ENCODE data around the gene SYTL2. TPM values are rescaled to one million over a fixed set of nuclear protein-coding genes. Genes with fewer than 3 reads are reported as not detected.
"Not testable (repeated sequence)": the region's sequence is repeated elsewhere in the genome, so short reads cannot be mapped to it uniquely, and the experiment has no call there.

SYTL2 gene
- polyA plus RNA-seq, 1 of the 3 experiments (the other 2 are of a cell fraction) = 36.0 TPM

GRCh38 chr11:85854557-85855340 is 43.8 kb upstream of the SYTL2 start (continued):
- no peak for TF ChIP-seq GABPA (IDR thresholded peaks at IDR 0.05; ENCODE audit: low read depth)
- no peak for TF ChIP-seq TEAD4 (IDR thresholded peaks at IDR 0.05; ENCODE audit: borderline replicate concordance, insufficient read depth)
- TF ChIP-seq JUND (IDR thresholded peaks at IDR 0.05) = no peak

- DNase-seq = no peak
- WGBS (ENCODE audit: low lambda C conversion rate) = 69% methylated on average over 7 of the region's 7 CpGs
- ChIA-PET CTCF (interaction anchor here (0.9 to 2.2 kb wide), 48 partner anchors 8 to 962 kb away, joined by 3 to 37 read pairs (median 5); partner anchors contain the start of gene EED), POLR2A (no interaction called here)
- H3K36me3 ChIP-seq (replicated peaks in 1 of 2; ENCODE audit: control insufficient read depth in 1 of 2, insufficient read depth in 2 of 2, low read length in 1 of 2) = no peaks in the 10 kb centered on the region
- H3K27ac ChIP-seq (ENCODE audit: low read depth in 2 of 2, low read length in 1 of 2) = peak overlapping the region; percentile 57 to 76
- H4K20me1 ChIP-seq (ENCODE audit: insufficient read depth) = no peaks in the 10 kb centered on the region
- no peaks in the 10 kb centered on the region for H3F3A ChIP-seq (replicated peaks; ENCODE audit: insufficient read depth)
- no peaks in the 10 kb centered on the region for H3K27me3 ChIP-seq (ENCODE audit: insufficient read depth)
- H3K79me2 ChIP-seq (ENCODE audit: insufficient read depth) = no peaks in the 10 kb centered on the region
- H3K4me3 ChIP-seq (ENCODE audit: low read depth in 2 of 2, low read length in 1 of 2) = peak overlapping the region; percentile 53 to 64
- TF ChIP-seq FOXJ3 (CRISPR knock-in tag; IDR thresholded peaks at IDR 0.05) (no peak), EP300 (IDR thresholded peaks at IDR 0.05; ENCODE audit: borderline replicate concordance in 1 of 2, low read depth in 1 of 2, low read length in 1 of 2) (no peak), ZBTB33 (IDR thresholded peaks at IDR 0.05; ENCODE audit: borderline replicate concordance, low read depth) (no peak), TCF12 (IDR thresholded peaks at IDR 0.05) (no peak), GABPA (IDR thresholded peaks at IDR 0.05; ENCODE audit: low read depth) (no peak), FOXM1 (IDR thresholded peaks at IDR 0.05; ENCODE audit: low read depth) (no peak), CHD2 (IDR thresholded peaks at IDR 0.05; ENCODE audit: low read length, partially characterized antibody) (no peak), RXRA (IDR thresholded peaks at IDR 0.05; ENCODE audit: borderline replicate concordance, low read depth) (no peak), FOSL2 (IDR thresholded peaks at IDR 0.05; ENCODE audit: borderline replicate concordance, low read depth) (no peak), TAF1 (IDR thresholded peaks at IDR 0.05; ENCODE audit: borderline replicate concordance, low read depth, low read length) (no peak), MXI1 (IDR thresholded peaks at IDR 0.05; ENCODE audit: low read depth, low read length) (no peak), NFIC (IDR thresholded peaks at IDR 0.05; ENCODE audit: borderline replicate concordance) (no peak), NRF1 (IDR thresholded peaks at IDR 0.05; ENCODE audit: low read depth, low read length) (no peak), REST (IDR thresholded peaks at IDR 0.05; ENCODE audit: low read depth, low read length) (no peak)
- peak overlapping the region; percentile 77 for H3K9ac ChIP-seq
- no peaks in the 10 kb centered on the region for H3K9me3 ChIP-seq
- peak overlapping the region; percentile 94 for H2AFZ ChIP-seq (ENCODE audit: low read depth)
- peaks cover 0 to 8% of the 10 kb centered on the region in 2 experiments; a peak in 1 of 4 replicates for H3K4me1 ChIP-seq (ENCODE audit: control insufficient read depth in 1 of 2, insufficient read depth in 2 of 2, low read depth in 1 of 2, low read length in 1 of 2)
- H3K9me2 ChIP-seq = no peaks in the 10 kb centered on the region
- H3K4me2 ChIP-seq = peak overlapping the region; percentile 85
These were observed 43.2 kb upstream of the SYTL2 start for GRCh38 chr11:85854212-85854556.

GRCh38 chr11:85853541-85853940 is 42.6 kb upstream of the SYTL2 start:
- CTCF ChIA-PET = interaction anchor here (1.9 kb wide), 1 partner anchor 55 kb away, joined by 6 read pairs; no protein-coding TSS in a partner anchor
- H3K9me3 ChIP-seq; H2AFZ ChIP-seq (ENCODE audit: low read depth); H3K9ac ChIP-seq; H3K4me1 ChIP-seq (ENCODE audit: control insufficient read depth in 1 of 2, insufficient read depth in 2 of 2, low read depth in 1 of 2, low read length in 1 of 2); POLR2A ChIA-PET; DNase-seq; H3K27ac ChIP-seq (ENCODE audit: low read depth in 2 of 2, low read length in 1 of 2); H3F3A ChIP-seq (replicated peaks; ENCODE audit: insufficient read depth); H3K9me2 ChIP-seq; H3K36me3 ChIP-seq (replicated peaks in 1 of 2; ENCODE audit: control insufficient read depth in 1 of 2, insufficient read depth in 2 of 2, low read length in 1 of 2); H4K20me1 ChIP-seq (ENCODE audit: insufficient read depth); H3K79me2 ChIP-seq (ENCODE audit: insufficient read depth); H3K4me3 ChIP-seq (ENCODE audit: low read depth in 2 of 2, low read length in 1 of 2); H3K27me3 ChIP-seq (ENCODE audit: insufficient read depth); H3K4me2 ChIP-seq: not testable (repeated sequence)
- 95% methylated on average over 7 of the region's 7 CpGs for WGBS (ENCODE audit: low lambda C conversion rate)

GRCh38 chr11:85852754-85853153 is 41.8 kb upstream of the SYTL2 start:
- H3K4me3 ChIP-seq (ENCODE audit: low read depth in 2 of 2, low read length in 1 of 2); POLR2A ChIA-PET; H3K9ac ChIP-seq; H3K27me3 ChIP-seq (ENCODE audit: insufficient read depth); DNase-seq; H2AFZ ChIP-seq (ENCODE audit: low read depth); CTCF ChIA-PET; H3K79me2 ChIP-seq (ENCODE audit: insufficient read depth); H3K27ac ChIP-seq (ENCODE audit: low read depth in 2 of 2, low read length in 1 of 2); H4K20me1 ChIP-seq (ENCODE audit: insufficient read depth); H3K4me1 ChIP-seq (ENCODE audit: control insufficient read depth in 1 of 2, insufficient read depth in 2 of 2, low read depth in 1 of 2, low read length in 1 of 2); H3F3A ChIP-seq (replicated peaks; ENCODE audit: insufficient read depth); H3K9me3 ChIP-seq; H3K36me3 ChIP-seq (replicated peaks in 1 of 2; ENCODE audit: control insufficient read depth in 1 of 2, insufficient read depth in 2 of 2, low read length in 1 of 2); H3K9me2 ChIP-seq; H3K4me2 ChIP-seq: not testable (repeated sequence)
- WGBS (ENCODE audit: low lambda C conversion rate) = 97% methylated on average over 15 of the region's 33 CpGs

Data from SK-N-SH (cell line).